Sigmoid colon (tissue), 4 donors: Measurements from ENCODE around the gene CLDN11.

ENCODE experiments used
- CTCF ChIP-seq, 4 experiments: fragments of 450-650 bp in 3 of 4; fragments of 200-600 bp in 1 of 4; IDR thresholded peaks; one replicate each; pipeline ENCODE4 v1.5.1; 2016 to 2019; ENCODE audit warnings: antibody characterized with exemption in 4 of 4, mild to moderate bottlenecking in 3 of 4, moderate library complexity in 2 of 4
- EP300 ChIP-seq, 4 donors: sonication (generic); formaldehyde crosslinking; IDR thresholded peaks; one replicate each; pipeline ENCODE4 v1.6.1; 2017; ENCODE audit warnings: antibody characterized with exemption in 4 of 4

GRCh38 chr3:170421111-170421641, 2.5 kb downstream of the CLDN11 start:
- TF ChIP-seq CTCF (IDR thresholded peaks at IDR 0.05) (no peak), EP300 (IDR thresholded peaks at IDR 0.05) (no peak)
